SU-DHL-6 (cell line): ENCODE results near the gene AQP9.

Source experiments
- CTCF ChIP-seq: fragments of 200-600 bp; sonication (generic); IDR thresholded peaks from one replicate; pipeline ENCODE4 v1.5.1; 2017; ENCODE audit warnings: antibody characterized with exemption, mild to moderate bottlenecking, low read length, moderate library complexity; ENCODE audit not compliant: insufficient read depth, poor library complexity, severe bottlenecking
- EZH2phosphoT487 ChIP-seq: fragments of 200-600 bp; sonication (generic), shearing (Covaris generic); conservative IDR thresholded peaks from 2 replicates; pipeline ENCODE4 v1.6.1; 2018; ENCODE audit warnings: mild to moderate bottlenecking, antibody characterized with exemption, low read length, moderate library complexity, mixed read lengths

- TF ChIP-seq CTCF (no peak), EZH2phosphoT487 (no peak)
Observed at GRCh38 chr15:58142827-58143461, 4.8 kb downstream of the AQP9 start.
